PC-3 (cell line): ENCODE results near the gene GRPR. TPM values are rescaled to one million over a fixed set of nuclear protein-coding genes. Genes with fewer than 3 reads are reported as not detected.
A peak's percentile ranks its signal among the peaks of the same experiment; 100 is the strongest.

Source experiments
- ATAC-seq: fragments of 200-7000 bp; cut with Tn5 transposase; 2 replicates; pipeline ENCODE4 v1.9.1; 2020; ENCODE audit warnings: mild to moderate bottlenecking, moderate library complexity
- BruUV-seq: library from RNA; stranded (reverse); fragments of 400-500 nt; replicated peaks from 2 replicates; lab custom pipeline; 2021; lab: Mats Ljungman, UMichigan
- CTCF ChIA-PET: fragments of 300-600 bp; sonication (Branson Sonifier 250); formaldehyde crosslinking; loops from one replicate; lab custom pipeline; 2022; ENCODE audit warnings: antibody characterized with exemption; lab: Charles Lee
- POLR2A ChIA-PET: fragments of 300-600 bp; sonication (Branson Sonifier 250); formaldehyde crosslinking; loops from one replicate; lab custom pipeline; 2022; ENCODE audit warnings: antibody characterized with exemption; ENCODE audit not compliant: unreplicated experiment; lab: Charles Lee
- DNase-seq: peaks from one replicate; pipeline ENCODE4 v3.0.0-alpha.2; 2015
- H2AFZ ChIP-seq: fragments of 300-600 bp; sonication (generic); 2 replicates; pipeline ENCODE4 v1.6.0; 2016; ENCODE audit warnings: antibody characterized with exemption, low read length
- H3F3A ChIP-seq: fragments of 300-600 bp; sonication (generic); one replicate; pipeline ENCODE4 v1.6.0; 2017; ENCODE audit warnings: antibody characterized with exemption, low read length, control low read depth, mild to moderate bottlenecking; ENCODE audit not compliant: unreplicated experiment
- H3K27ac ChIP-seq: fragments of 300-600 bp; sonication (generic); 2 replicates; pipeline ENCODE4 v1.5.1; 2016; ENCODE audit warnings: mild to moderate bottlenecking, low read length
- H3K27me3 ChIP-seq: fragments of 300-600 bp; sonication (generic); 2 replicates; pipeline ENCODE4 v1.6.1; 2016; ENCODE audit warnings: low read length, mixed read lengths
- H3K36me3 ChIP-seq: fragments of 300-600 bp; sonication (generic); 2 replicates; pipeline ENCODE4 v1.6.1; 2016; ENCODE audit warnings: low read depth, mixed run types, low read length, mixed read lengths
- H3K4me1 ChIP-seq: fragments of 300-600 bp; sonication (generic); 2 replicates; pipeline ENCODE4 v1.5.1; 2016; ENCODE audit warnings: low read length; ENCODE audit not compliant: insufficient read depth
- H3K4me2 ChIP-seq: fragments of 300-600 bp; sonication (generic); 2 replicates; pipeline ENCODE4 v1.6.0; 2016; ENCODE audit warnings: low read length
- H3K4me3 ChIP-seq: fragments of 300-600 bp; sonication (generic); 2 replicates; pipeline ENCODE4 v1.5.1; 2016; ENCODE audit warnings: mild to moderate bottlenecking, low read length, mixed read lengths
- H3K79me2 ChIP-seq: fragments of 300-600 bp; sonication (generic); 2 replicates; pipeline ENCODE4 v1.6.1; 2017; ENCODE audit warnings: low read length, mixed read lengths
- H3K9ac ChIP-seq: fragments of 300-600 bp; sonication (generic); 2 replicates; pipeline ENCODE4 v1.6.0; 2016; ENCODE audit warnings: mild to moderate bottlenecking, low read length
- H3K9me2 ChIP-seq: fragments of 300-600 bp; sonication (generic); replicated peaks from 2 replicates; pipeline ENCODE4 v1.6.1; 2016; ENCODE audit warnings: mixed run types, low read length, mixed read lengths
- H3K9me3 ChIP-seq: fragments of 300-600 bp; sonication (generic); 2 replicates; pipeline ENCODE4 v1.6.1; 2016; ENCODE audit warnings: low read length, mixed read lengths
- H4K20me1 ChIP-seq: fragments of 300-600 bp; sonication (generic); 2 replicates; pipeline ENCODE4 v1.6.1; 2016; ENCODE audit warnings: low read length, mixed read lengths
- EZH2 ChIP-seq: fragments of 300-600 bp; sonication (generic); IDR thresholded peaks from one replicate; pipeline ENCODE4 v1.6.1; 2017; ENCODE audit warnings: antibody characterized with exemption, mild to moderate bottlenecking, low read length; ENCODE audit not compliant: unreplicated experiment
- EZH2phosphoT487 ChIP-seq: fragments of 300-600 bp; sonication (generic); IDR thresholded peaks from 2 replicates; pipeline ENCODE4 v1.6.1; 2018; ENCODE audit warnings: mild to moderate bottlenecking, antibody characterized with exemption, low read length, borderline replicate concordance
- intact Hi-C: fragments of 100-400 bp; cut with micrococcal nuclease; formaldehyde crosslinking; loops from 2 replicates; pipeline ENCODE4 v1.9.0; 2023
- total RNA-seq: library from RNA; depleted of rRNA; stranded (reverse); fragments of >200 nt; gene quantifications from 2 replicates; pipeline ENCODE4 v1.2.3, GENCODE V29; 2014
- TF ChIP-seq, protein P1 (sequence below): fragments of 300-600 bp; sonication (generic); conservative IDR thresholded peaks from 2 replicates; pipeline ENCODE4 v1.5.1; 2017; ENCODE audit warnings: antibody characterized with exemption, low read depth, mild to moderate bottlenecking, low read length

The GRPR gene
- total RNA-seq, 1 experiment from 2014 or later: 26.5 TPM

GRCh38 chrX:16196829-16197228, 73.5 kb downstream of the GRPR start:
- POLR2A ChIA-PET: no interaction called here
- H3K9ac ChIP-seq: no peak overlapping the region

DNA sequence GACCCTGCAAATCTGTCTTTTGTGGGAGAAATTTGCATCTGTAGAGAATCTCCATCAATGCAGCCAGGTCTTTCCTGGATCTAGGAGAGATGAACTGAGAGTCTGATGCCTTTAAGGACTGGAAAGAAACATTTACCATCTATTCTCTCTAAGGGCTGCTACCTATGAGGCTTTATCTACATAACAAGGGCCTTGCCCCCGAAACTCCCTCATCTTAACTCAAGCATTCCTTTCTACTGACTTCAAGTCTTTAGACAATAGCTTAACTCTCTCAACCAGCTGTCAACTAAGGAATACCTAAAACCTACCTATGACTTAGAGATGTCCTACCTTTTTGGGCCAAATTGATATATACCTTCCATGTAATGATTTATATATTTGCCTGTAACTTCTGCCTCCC, 76.0 kb downstream of the GRPR start:
- no peaks in the 10 kb centered on the region for H3K9me2 ChIP-seq
- ATAC-seq: no peak

More at GRCh38 chrX:16196829-16197228, 73.5 kb downstream of the GRPR start:
- TF ChIP-seq EZH2phosphoT487: no peak
- TF ChIP-seq, protein P1, sequence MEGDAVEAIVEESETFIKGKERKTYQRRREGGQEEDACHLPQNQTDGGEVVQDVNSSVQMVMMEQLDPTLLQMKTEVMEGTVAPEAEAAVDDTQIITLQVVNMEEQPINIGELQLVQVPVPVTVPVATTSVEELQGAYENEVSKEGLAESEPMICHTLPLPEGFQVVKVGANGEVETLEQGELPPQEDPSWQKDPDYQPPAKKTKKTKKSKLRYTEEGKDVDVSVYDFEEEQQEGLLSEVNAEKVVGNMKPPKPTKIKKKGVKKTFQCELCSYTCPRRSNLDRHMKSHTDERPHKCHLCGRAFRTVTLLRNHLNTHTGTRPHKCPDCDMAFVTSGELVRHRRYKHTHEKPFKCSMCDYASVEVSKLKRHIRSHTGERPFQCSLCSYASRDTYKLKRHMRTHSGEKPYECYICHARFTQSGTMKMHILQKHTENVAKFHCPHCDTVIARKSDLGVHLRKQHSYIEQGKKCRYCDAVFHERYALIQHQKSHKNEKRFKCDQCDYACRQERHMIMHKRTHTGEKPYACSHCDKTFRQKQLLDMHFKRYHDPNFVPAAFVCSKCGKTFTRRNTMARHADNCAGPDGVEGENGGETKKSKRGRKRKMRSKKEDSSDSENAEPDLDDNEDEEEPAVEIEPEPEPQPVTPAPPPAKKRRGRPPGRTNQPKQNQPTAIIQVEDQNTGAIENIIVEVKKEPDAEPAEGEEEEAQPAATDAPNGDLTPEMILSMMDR: no peak
- TF ChIP-seq EZH2: no peak
- CTCF ChIA-PET: no interaction called here
- no peaks in the 10 kb centered on the region for H3K4me1 ChIP-seq
- no peaks in the 10 kb centered on the region for H3K27me3 ChIP-seq
- no TSS peak for BruUV-seq
- no peaks in the 10 kb centered on the region for H3K36me3 ChIP-seq
- H3K4me3 ChIP-seq: no peak overlapping the region
- peak overlapping the region; percentile 10; the same call in 1 of the 2 replicates for H2AFZ ChIP-seq
- H3K4me2 ChIP-seq: no peak overlapping the region
- H4K20me1 ChIP-seq: no peaks in the 10 kb centered on the region
- no peaks in the 10 kb centered on the region for H3K9me2 ChIP-seq
- H3K9me3 ChIP-seq: no peaks in the 10 kb centered on the region
- H3F3A ChIP-seq: no peaks in the 10 kb centered on the region
- intact Hi-C loops: no loop called here
- no peak for ATAC-seq
- H3K27ac ChIP-seq: no peak overlapping the region
- H3K79me2 ChIP-seq: no peaks in the 10 kb centered on the region
- no peak for DNase-seq

GRCh38 chrX:16202943-16203342, 79.6 kb downstream of the GRPR start:
- H3K4me2 ChIP-seq: no peak overlapping the region
- no peaks in the 10 kb centered on the region for H3K9me2 ChIP-seq
- no TSS peak for BruUV-seq
- TF ChIP-seq EZH2: no peak
- TF ChIP-seq EZH2phosphoT487: no peak
- TF ChIP-seq, protein P1: no peak
- ChIA-PET POLR2A (no interaction called here), CTCF (no interaction called here)
- H3F3A ChIP-seq: no peaks in the 10 kb centered on the region
- no peak overlapping the region for H2AFZ ChIP-seq
- H3K9ac ChIP-seq: no peak overlapping the region
- intact Hi-C loops: no loop called here
- no peak overlapping the region for H3K27ac ChIP-seq
- H3K36me3 ChIP-seq: no peaks in the 10 kb centered on the region
- DNase-seq (no peak), ATAC-seq (no peak)
- H3K4me1 ChIP-seq: no peaks in the 10 kb centered on the region
- no peaks in the 10 kb centered on the region for H3K9me3 ChIP-seq
- H3K79me2 ChIP-seq: no peaks in the 10 kb centered on the region
- no peaks in the 10 kb centered on the region for H3K27me3 ChIP-seq
- H4K20me1 ChIP-seq: no peaks in the 10 kb centered on the region
- no peak overlapping the region for H3K4me3 ChIP-seq

More for the DNA sequence above, 76.0 kb downstream of the GRPR start:
- intact Hi-C loops: no loop called here
- Histone ChIP-seq H3K27ac (no peak overlapping the region), H4K20me1 (no peaks in the 10 kb centered on the region), H3K4me3 (no peak overlapping the region), H3K9me3 (no peaks in the 10 kb centered on the region), H2AFZ (no peak overlapping the region), H3K27me3 (no peaks in the 10 kb centered on the region), H3K9ac (no peak overlapping the region), H3F3A (no peaks in the 10 kb centered on the region), H3K36me3 (no peaks in the 10 kb centered on the region), H3K79me2 (no peaks in the 10 kb centered on the region), H3K4me1 (no peaks in the 10 kb centered on the region), H3K4me2 (no peak overlapping the region)
- POLR2A ChIA-PET: no interaction called here
- no peak for DNase-seq
- BruUV-seq: no TSS peak
- TF ChIP-seq EZH2 (no peak), EZH2phosphoT487 (no peak)
- TF ChIP-seq, protein P1: no peak
- CTCF ChIA-PET: no interaction called here
